Measurements from ENCODE around the gene CTNNBL1.

Gene CTNNBL1

GRCh38 chr20:37918035-37918434 lies 224.2 kb downstream of the CTNNBL1 start:
- Histone ChIP-seq H3K4me1 (ENCODE audit: control insufficient read depth, insufficient read depth, low read length) (no peaks in the 10 kb centered on the region), H3K36me3 (ENCODE audit: control insufficient read depth, insufficient read depth, low read length) (no peaks in the 10 kb centered on the region), H3K4me3 (ENCODE audit: low read depth, low read length) (no peak overlapping the region), H3K9me3 (ENCODE audit: control insufficient read depth, insufficient read depth, low read length) (no peaks in the 10 kb centered on the region), H3K9ac (ENCODE audit: low read depth, low read length) (no peak overlapping the region), H3K27me3 (ENCODE audit: control insufficient read depth, insufficient read depth, low read length) (peaks cover 5% of the 10 kb centered on the region)

DNA sequence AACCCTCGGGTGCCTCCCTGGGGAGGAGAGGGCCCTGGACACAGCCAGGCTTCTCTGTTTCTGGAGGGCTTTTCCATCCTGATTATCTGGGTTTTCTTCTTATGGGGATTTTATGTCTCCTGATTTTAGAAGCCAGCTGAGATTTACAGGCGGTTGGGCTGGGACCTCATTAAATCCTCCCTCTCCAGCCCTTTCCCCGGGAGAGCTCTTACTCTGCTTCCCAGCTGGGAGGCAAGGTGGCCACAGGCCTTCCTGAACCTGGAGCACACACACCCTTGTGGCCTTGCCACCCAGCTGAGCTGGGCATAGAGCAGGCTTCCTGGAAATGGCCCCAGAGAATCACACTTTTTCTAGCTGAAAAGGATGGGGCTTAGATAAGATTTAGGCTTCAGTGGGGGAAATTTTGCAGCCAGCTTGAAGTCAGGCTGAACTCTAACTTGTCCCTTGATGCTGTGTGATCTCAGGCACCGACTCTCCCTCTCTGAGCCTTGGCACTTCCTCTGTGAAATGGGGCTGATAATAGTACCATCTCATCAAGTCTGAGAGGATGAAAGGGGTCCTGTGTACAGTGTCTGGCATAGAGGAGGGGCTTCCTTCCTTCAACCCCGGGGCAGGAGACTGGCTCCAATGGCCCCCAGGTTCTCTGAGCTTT lies 225.7 kb downstream of the CTNNBL1 start:
- H3K9ac ChIP-seq (ENCODE audit: low read depth, low read length) = no peak overlapping the region
- H3K9me3 ChIP-seq (ENCODE audit: control insufficient read depth, insufficient read depth, low read length) = no peaks in the 10 kb centered on the region
- no peaks in the 10 kb centered on the region for H3K36me3 ChIP-seq (ENCODE audit: control insufficient read depth, insufficient read depth, low read length)
- H3K4me3 ChIP-seq (ENCODE audit: low read depth, low read length) = no peak overlapping the region
- no peaks in the 10 kb centered on the region for H3K4me1 ChIP-seq (ENCODE audit: control insufficient read depth, insufficient read depth, low read length)
- peaks cover 4% of the 10 kb centered on the region for H3K27me3 ChIP-seq (ENCODE audit: control insufficient read depth, insufficient read depth, low read length)

DNA sequence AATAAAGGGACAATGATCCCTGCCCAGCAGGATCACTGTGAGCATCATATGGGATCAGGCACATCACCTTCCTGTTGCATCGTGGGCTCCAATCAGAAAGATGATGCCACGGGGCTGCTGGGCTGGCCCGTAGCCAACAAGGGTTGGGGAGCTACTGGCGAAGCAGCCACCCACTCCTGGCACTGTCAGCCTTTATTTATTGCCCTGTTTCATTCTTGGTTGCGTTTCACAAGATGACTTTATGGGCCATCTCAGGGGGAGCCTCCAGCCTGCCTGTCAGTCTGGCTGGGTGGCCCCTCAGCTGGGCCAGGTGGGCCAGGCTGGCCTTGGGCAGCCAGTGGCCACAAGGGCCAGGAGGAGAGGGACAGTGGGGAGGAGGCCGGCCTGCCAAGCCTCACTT lies 226.4 kb downstream of the CTNNBL1 start:
- no peaks in the 10 kb centered on the region for H3K4me1 ChIP-seq (ENCODE audit: control insufficient read depth, insufficient read depth, low read length)
- no peak overlapping the region for H3K9ac ChIP-seq (ENCODE audit: low read depth, low read length)
- no peak overlapping the region for H3K4me3 ChIP-seq (ENCODE audit: low read depth, low read length)
- no peaks in the 10 kb centered on the region for H3K36me3 ChIP-seq (ENCODE audit: control insufficient read depth, insufficient read depth, low read length)
- H3K27me3 ChIP-seq (ENCODE audit: control insufficient read depth, insufficient read depth, low read length) = peaks cover 4% of the 10 kb centered on the region
- H3K9me3 ChIP-seq (ENCODE audit: control insufficient read depth, insufficient read depth, low read length) = no peaks in the 10 kb centered on the region

GRCh38 chr20:37920679-37921322 lies 227.0 kb downstream of the CTNNBL1 start:
- no peaks in the 10 kb centered on the region for H3K36me3 ChIP-seq (ENCODE audit: control insufficient read depth, insufficient read depth, low read length)
- H3K9me3 ChIP-seq (ENCODE audit: control insufficient read depth, insufficient read depth, low read length) = no peaks in the 10 kb centered on the region
- no peak overlapping the region for H3K4me3 ChIP-seq (ENCODE audit: low read depth, low read length)
- H3K27me3 ChIP-seq (ENCODE audit: control insufficient read depth, insufficient read depth, low read length) = peaks cover 4% of the 10 kb centered on the region
- no peaks in the 10 kb centered on the region for H3K4me1 ChIP-seq (ENCODE audit: control insufficient read depth, insufficient read depth, low read length)
- no peak overlapping the region for H3K9ac ChIP-seq (ENCODE audit: low read depth, low read length)

DNA sequence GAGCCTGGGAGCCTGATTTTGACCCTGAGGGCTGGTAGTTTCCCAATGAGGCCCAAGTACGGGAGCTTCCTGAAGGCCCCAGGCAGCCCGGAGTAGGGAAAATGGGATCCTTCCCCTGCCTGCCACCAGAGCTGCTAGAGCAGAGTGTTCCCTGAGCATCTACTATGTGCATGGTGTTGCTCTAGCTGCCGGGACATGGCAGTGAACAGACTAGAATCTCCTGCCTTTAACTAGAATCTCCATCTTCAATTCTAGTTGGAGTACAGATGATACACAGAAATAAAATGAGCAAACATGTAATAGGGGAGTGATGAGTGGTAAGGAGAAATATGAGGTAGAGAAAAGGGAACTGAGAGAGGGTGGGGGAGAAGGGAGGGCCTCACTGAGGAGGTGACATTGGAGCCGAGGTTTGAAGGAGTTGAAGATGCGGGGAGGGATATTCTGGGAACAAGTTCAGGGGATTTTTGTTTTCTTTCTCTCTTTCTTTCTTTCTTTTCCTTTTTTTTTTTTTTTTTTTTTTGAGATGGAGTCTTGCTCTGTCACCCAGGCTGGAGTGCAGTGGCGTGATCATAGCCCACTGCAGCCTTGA lies 227.6 kb downstream of the CTNNBL1 start:
- no peaks in the 10 kb centered on the region for H3K36me3 ChIP-seq (ENCODE audit: control insufficient read depth, insufficient read depth, low read length)
- H3K4me1 ChIP-seq (ENCODE audit: control insufficient read depth, insufficient read depth, low read length) = no peaks in the 10 kb centered on the region
- H3K27me3 ChIP-seq (ENCODE audit: control insufficient read depth, insufficient read depth, low read length) = peaks cover 4% of the 10 kb centered on the region
- no peaks in the 10 kb centered on the region for H3K9me3 ChIP-seq (ENCODE audit: control insufficient read depth, insufficient read depth, low read length)
- H3K9ac ChIP-seq (ENCODE audit: low read depth, low read length) = no peak overlapping the region
- no peak overlapping the region for H3K4me3 ChIP-seq (ENCODE audit: low read depth, low read length)
